NCI-H1048 (cell line): Measurements from ENCODE around the gene CACNA1G.

Experiments
- DNase-seq: peaks from one replicate; lab custom pipeline; 2025; lab: John Stamatoyannopoulos, UW

The CACNA1G gene

GRCh38 chr17:50651661-50652060, 91.1 kb downstream of the CACNA1G start:
- no peak for DNase-seq

GRCh38 chr17:50653738-50654137, 93.2 kb downstream of the CACNA1G start:
- no peak for DNase-seq

- no peak for DNase-seq
Observed at GRCh38 chr17:50656509-50656908, 96.0 kb downstream of the CACNA1G start.

GRCh38 chr17:50657054-50657453, 96.5 kb downstream of the CACNA1G start:
- no peak for DNase-seq

- no peak for DNase-seq
Observed at GRCh38 chr17:50657627-50658026, 97.1 kb downstream of the CACNA1G start.

GRCh38 chr17:50658616-50659015, 98.1 kb downstream of the CACNA1G start:
- DNase-seq, result no peak

GRCh38 chr17:50659179-50659578, 98.7 kb downstream of the CACNA1G start:
- no peak for DNase-seq

GRCh38 chr17:50660042-50660886, 99.7 kb downstream of the CACNA1G start:
- DNase-seq, result no peak

GRCh38 chr17:50660887-50661345, 100.4 kb downstream of the CACNA1G start:
- DNase-seq, result no peak

- DNase-seq, result no peak
Observed at GRCh38 chr17:50661348-50661747, 100.8 kb downstream of the CACNA1G start.

GRCh38 chr17:50661795-50662391, 101.4 kb downstream of the CACNA1G start:
- no peak for DNase-seq

GRCh38 chr17:50662632-50663225, 102.2 kb downstream of the CACNA1G start:
- no peak for DNase-seq

- no peak for DNase-seq
Observed at GRCh38 chr17:50663812-50664374, 103.4 kb downstream of the CACNA1G start.

GRCh38 chr17:50664788-50665458, 104.4 kb downstream of the CACNA1G start:
- DNase-seq, result no peak

- DNase-seq, result no peak
Observed at GRCh38 chr17:50665838-50666237, 105.3 kb downstream of the CACNA1G start.

- no peak for DNase-seq
Observed at GRCh38 chr17:50666316-50666715, 105.8 kb downstream of the CACNA1G start.

- no peak for DNase-seq
Observed at GRCh38 chr17:50667259-50668024, 106.9 kb downstream of the CACNA1G start.

- DNase-seq, result no peak
Observed at GRCh38 chr17:50668025-50668837, 107.7 kb downstream of the CACNA1G start.

- no peak for DNase-seq
Observed at GRCh38 chr17:50668838-50669581, 108.5 kb downstream of the CACNA1G start.

- no peak for DNase-seq
Observed at GRCh38 chr17:50672071-50672470, 111.6 kb downstream of the CACNA1G start.
